NCI-H2227 (cell line): ENCODE measurements around the gene COL23A1.

Experiments used
- DNase-seq: peaks from one replicate; lab custom pipeline; 2025; ENCODE audit not compliant: unreplicated experiment; lab: John Stamatoyannopoulos, UW

The COL23A1 gene

DNA sequence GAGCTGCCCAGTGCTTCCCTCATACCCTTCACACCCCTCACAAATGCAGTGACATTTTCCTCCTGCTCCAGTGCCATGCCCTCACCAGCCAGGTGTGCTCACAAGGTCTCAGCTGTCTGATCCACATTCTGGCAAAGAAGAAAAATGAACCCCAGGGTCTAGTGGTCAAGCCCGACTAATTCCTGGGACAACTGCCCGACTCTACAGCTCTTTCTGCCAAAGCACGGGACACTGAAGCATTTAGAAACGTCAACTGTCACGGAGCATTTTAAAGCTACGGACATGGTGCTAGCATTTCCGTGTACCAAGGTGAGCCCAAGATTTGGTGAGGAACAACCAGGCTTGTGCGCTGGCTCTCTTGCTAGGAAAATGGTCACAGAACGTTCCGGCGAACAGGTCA lies 300.8 kb downstream of the COL23A1 start:
- no peak for DNase-seq

- no peak for DNase-seq
These were observed 301.5 kb downstream of the COL23A1 start for GRCh38 chr5:178288401-178289368.

DNA sequence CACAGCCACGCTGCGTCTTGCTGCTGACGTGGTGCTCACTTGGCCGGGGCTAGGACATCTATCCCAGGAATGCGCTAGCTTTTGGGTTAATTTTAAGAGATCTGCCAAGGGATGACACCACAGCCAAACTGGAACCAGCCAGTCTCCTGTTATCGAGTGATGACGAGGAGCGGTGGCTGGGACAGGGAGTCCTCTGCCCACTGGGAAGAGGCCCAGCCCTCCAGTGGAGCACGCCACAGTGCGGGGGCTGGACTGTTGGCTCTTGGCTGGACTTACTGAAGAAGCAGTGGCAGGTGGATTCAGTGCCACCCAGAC lies 302.4 kb downstream of the COL23A1 start:
- DNase-seq = no peak

DNA sequence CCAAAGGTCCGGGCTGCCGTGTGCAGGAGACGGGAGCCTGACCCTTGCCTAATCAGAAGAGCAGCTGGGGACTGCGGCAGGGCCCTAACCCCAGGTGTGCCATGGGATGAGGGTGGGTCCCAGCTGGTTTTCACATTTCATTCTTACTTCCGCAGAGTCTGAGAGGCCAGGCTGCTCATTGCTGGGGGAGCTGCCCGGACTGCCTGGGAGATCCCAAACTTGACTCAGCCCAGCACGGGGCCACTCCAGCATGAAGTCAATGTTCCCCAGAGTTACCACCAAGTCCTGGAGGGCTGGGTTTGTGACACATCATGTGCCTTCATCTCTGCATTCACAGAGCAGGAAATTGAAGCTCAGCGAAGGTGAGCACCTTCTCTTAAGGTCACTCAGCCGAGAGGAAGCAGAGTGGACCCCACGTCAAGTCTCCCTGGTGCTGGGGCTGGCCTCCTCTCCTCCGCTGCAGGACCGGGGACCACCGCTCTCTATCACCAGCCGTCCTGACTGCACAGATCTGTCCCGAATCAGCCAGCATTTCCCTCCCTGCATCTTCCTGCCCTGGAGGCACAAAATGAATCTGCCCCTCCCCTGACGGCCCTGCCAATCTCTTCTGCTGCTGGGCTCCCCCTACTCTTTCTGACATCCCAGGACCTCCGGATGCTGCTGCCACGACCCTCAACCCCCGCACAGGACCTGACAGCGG lies 303.0 kb downstream of the COL23A1 start:
- DNase-seq = no peak

- no peak for DNase-seq
These were observed 303.7 kb downstream of the COL23A1 start for GRCh38 chr5:178286226-178287090.

- DNase-seq = no peak
These were observed 304.6 kb downstream of the COL23A1 start for GRCh38 chr5:178285399-178286225.

DNA sequence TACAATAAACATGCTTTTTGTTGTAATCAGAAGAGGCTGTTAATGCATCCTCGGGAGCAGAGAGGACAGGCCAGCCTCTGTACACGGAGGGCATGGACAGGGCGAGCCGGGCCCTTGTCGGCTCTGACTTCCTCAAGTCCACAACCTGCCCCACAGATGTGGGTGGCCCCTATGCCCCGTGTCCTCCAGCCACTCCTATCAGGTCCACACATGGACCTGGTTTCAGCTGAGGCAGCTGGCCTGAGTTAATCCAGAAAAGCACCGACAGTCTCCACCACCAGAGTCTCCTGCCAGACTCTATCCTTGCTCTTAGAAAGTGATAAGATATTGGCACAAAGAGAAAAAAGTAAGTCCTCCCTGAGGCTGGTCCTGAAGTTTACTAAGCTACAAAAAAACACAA lies 305.2 kb downstream of the COL23A1 start:
- DNase-seq = no peak

- DNase-seq = no peak
These were observed 306.0 kb downstream of the COL23A1 start for GRCh38 chr5:178284093-178284675.

DNA sequence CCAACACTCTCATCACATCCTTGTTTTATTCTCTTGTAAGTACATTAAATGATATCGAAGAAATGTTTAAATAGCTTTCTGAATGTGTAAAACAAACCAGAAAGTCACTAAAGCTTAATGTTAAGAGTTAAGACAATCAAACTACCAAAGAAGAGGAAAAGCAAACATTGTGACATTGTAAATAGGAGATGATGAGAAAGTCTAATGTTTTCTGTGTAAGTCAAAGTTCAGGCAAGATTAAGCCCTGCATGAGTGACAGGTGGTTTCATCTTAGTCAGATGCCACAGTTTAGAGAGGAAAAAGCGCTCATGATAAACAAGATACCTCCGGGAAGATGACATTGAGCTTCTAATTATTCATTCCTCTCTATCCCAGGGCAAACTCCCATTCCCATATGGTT lies 306.7 kb downstream of the COL23A1 start:
- no peak for DNase-seq

DNA sequence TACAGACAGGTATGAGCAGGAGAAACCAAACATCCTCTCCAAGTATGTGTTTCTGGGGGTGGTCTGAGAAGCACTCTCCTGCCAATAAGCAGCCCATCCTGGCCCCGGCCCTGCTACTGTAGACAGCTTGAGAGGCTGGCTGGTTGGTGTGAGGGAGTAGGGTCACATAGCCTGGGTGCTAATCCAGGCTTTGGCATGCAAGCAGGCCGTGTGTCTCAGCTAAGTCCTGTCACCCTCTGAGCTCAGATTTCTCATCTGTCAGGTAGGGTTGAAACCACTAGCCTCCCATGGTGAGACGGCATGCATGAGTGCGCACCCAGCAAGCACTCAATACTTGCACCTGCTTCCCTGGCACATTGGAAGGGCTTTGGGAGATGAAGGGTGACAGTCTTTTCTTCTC lies 307.8 kb downstream of the COL23A1 start:
- no peak for DNase-seq

DNA sequence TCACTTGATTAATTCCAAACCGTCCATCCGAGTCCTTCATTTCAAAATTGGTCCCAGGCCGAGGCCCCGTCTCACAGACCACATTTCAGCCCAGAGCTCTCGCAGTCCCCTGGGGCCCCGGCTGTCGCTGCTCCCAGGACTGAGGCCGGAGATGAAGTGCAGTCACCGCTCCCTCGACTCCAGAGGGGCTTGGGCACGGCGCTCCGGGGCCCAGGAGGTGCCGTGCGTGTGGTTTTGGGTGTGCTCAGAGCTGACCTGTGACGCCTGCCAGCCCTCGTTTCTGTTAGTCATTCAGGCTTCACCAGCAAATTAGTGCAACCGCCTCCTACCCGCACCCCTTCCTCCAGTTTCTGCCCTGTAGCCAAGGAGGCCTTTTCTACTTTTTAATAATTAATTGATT lies 308.9 kb downstream of the COL23A1 start:
- DNase-seq = no peak

DNA sequence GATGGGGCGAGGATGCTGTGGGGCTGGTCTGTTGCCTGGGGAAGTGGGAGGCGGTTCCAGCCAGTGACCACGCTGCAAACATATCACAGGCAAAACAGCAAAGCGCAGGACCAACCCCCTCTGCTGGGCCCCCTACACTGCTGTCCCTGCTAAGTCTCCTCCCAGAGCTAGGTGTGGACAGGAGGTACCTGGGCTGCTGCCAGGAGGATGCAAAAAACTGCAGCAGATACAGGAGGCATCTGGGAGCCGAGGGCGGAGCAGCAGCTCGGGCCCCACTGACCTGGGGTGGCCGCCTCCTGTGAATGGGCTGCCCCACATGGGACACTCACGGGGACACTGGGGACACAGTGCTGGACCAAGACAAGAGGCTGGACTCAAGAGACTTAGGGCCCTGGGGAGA lies 309.6 kb downstream of the COL23A1 start:
- DNase-seq = no peak

DNA sequence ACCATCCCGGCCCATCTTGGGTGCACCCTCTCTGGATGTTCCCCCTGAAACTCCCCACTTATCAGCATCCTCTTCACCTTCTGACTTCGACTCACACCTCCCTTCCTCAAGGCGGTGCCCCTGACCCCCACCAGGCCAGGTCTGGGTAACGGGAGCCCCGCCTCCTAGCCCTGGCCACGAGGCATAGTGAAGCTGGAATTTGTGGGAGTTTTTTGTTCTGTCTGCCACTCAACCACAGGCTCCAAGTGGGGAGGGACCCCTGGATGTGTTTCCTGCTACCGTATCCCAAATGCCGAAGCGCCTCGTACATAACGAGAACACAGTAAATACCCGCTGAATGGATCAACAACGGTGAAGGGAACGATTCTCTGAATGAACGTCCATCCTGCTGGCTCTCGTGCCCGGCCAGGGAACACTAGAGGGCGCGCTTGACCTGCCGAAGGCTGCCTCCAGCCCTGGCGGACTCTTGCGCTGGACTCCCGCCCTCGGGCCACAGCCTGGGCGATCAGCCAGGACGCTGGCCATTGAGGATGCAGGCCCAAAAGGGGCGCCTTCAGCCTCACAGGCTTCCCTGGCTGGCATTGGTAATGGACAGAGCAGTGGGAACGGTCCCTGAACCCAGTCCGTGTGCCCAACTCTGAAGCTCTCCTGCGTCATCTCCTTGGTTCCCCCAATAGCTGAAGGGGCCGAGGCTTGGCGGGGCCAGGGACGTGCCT lies 310.3 kb downstream of the COL23A1 start:
- peak; percentile 74 for DNase-seq

- no peak for DNase-seq
These were observed 311.0 kb downstream of the COL23A1 start for GRCh38 chr5:178279026-178279722.

DNA sequence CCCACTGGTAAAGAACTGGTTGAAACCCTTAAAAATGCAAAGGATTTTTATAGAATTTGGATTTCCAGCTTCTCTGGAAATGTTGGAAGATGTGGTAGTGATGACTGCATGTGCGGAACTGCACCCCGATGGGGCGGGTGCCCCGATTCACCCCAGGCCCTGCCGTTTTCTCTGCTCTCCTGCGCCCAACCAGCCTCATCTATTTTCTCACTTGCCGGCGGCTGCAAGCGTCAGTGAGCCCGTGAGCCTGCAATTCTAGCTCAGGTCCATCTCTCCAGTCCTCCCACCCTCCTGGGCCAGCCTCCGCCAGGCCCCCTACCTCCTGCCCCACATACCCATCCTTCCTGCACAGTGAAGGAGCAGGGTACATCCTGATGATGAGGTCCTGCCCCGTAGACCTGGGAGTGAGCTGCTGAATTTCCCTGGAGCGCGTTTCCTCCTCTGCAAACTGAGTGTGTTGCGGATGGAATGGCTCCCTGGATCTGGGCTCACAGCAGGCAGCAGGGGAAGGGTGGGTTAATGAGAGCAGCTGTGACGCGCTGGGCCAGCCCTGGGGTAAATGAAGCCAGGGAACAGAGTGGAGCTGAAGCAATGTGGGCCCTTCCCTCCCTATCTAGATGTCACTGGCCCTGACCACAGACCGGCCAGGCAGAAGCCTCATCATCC lies 311.7 kb downstream of the COL23A1 start:
- no peak for DNase-seq

DNA sequence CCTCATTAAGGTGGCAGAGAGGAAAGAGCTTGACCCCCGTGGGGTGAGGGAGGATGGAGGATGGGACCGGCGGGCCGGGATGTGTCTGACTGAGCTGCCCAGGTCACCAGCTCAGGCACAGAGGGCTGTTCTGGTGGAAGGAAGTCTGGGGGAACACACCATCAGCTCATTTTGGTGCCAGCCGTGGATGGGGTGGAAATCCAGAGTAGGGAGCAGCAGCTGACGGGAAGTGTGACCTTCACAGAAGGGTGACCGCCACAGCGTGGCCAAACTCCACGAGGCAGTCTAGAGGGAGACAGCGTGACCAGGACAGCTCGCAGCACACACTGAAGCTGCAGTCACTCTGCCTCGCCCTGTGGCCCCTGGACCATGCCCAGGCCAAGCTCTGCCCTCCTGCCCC lies 312.3 kb downstream of the COL23A1 start:
- no peak for DNase-seq

DNA sequence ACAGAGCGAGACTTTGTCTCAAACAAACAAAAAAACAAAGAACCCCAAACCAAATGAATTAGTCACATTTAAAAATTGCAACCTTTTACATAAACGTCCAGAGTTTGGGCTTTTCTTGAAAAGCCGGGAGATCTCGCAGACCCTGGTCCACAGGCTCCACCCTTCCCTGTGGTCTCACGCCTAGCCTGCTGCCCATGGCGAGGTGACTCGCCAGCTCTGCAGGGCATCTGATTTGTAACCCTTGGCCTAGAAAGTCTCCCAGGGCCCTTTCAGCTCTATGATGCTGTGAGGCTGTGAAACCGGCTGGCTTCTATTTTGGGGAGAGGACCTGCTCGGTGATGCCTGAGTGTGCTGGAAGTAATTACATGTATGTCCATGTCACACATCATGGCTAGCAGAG lies 312.8 kb downstream of the COL23A1 start:
- DNase-seq = no peak

- DNase-seq = no peak
These were observed 315.2 kb downstream of the COL23A1 start for GRCh38 chr5:178274781-178275537.
